DND-41 (cell line): Measurements from ENCODE around the gene KRT34.
"Not testable (repeated sequence)": the region's sequence is repeated elsewhere in the genome, so short reads cannot be mapped to it uniquely, and the experiment has no call there.

ENCODE experiments used
- EZH2 ChIP-seq: IDR thresholded peaks from 3 replicates; pipeline ENCODE4 v1.6.1; 2012; ENCODE audit warnings: borderline replicate concordance, low read depth, mild to moderate bottlenecking, moderate library complexity, low read length, inconsistent platforms; ENCODE audit not compliant: severe bottlenecking
- TF ChIP-seq, protein P1 (sequence below): IDR thresholded peaks from 2 replicates; pipeline ENCODE4 v1.5.1; 2012; ENCODE audit warnings: borderline replicate concordance, low read length, moderate library complexity, mild to moderate bottlenecking; ENCODE audit not compliant: poor library complexity, severe bottlenecking; ENCODE audit errors: extremely low read depth

DNA sequence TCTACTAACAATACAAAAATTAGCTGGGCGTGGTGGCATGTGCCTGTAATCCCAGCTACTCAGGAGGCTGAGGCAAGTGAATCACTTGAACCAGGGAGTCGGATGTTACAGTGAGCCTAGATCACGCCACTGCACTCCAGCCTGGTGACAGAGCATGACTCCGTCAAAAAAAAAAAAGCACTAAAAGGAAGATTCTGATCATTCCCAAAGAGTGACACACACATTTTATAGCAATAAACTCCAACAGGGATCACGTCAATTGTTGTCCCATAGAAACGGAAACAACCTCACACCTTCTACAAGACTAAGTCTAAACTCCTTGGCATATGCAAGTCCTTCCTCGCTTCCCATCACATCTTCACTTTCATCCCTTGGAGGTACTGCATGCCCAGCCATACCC, 2.0 kb downstream of the KRT34 start:
- TF ChIP-seq, protein P1, sequence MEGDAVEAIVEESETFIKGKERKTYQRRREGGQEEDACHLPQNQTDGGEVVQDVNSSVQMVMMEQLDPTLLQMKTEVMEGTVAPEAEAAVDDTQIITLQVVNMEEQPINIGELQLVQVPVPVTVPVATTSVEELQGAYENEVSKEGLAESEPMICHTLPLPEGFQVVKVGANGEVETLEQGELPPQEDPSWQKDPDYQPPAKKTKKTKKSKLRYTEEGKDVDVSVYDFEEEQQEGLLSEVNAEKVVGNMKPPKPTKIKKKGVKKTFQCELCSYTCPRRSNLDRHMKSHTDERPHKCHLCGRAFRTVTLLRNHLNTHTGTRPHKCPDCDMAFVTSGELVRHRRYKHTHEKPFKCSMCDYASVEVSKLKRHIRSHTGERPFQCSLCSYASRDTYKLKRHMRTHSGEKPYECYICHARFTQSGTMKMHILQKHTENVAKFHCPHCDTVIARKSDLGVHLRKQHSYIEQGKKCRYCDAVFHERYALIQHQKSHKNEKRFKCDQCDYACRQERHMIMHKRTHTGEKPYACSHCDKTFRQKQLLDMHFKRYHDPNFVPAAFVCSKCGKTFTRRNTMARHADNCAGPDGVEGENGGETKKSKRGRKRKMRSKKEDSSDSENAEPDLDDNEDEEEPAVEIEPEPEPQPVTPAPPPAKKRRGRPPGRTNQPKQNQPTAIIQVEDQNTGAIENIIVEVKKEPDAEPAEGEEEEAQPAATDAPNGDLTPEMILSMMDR, result not testable (repeated sequence)
- not testable (repeated sequence) for TF ChIP-seq EZH2
